SK-N-SH (cell line): ENCODE data around the gene PIP5K1B.

Experiments used
- GATA2 ChIP-seq: sonication (generic); formaldehyde crosslinking; IDR thresholded peaks from 2 replicates; pipeline ENCODE4 v1.5.0; 2020; ENCODE audit warnings: mild to moderate bottlenecking, missing genetic modification reagents
- JUND ChIP-seq: IDR thresholded peaks from 2 replicates; pipeline ENCODE4 v1.4.0; 2012
- MXI1 ChIP-seq: IDR thresholded peaks from 2 replicates; pipeline ENCODE4 v1.6.1; 2012; ENCODE audit warnings: mild to moderate bottlenecking, low read depth, low read length, improper control_type of control experiment
- POLR2AphosphoS5 ChIP-seq: IDR thresholded peaks from 2 replicates; pipeline ENCODE4 v1.6.1; 2012; ENCODE audit warnings: low read depth, low read length
- RAD21 ChIP-seq: IDR thresholded peaks from 2 replicates; pipeline ENCODE4 v1.6.1; 2012; ENCODE audit warnings: mild to moderate bottlenecking, low read length
- REST ChIP-seq: IDR thresholded peaks from 2 replicates; pipeline ENCODE4 v1.6.1; 2012; ENCODE audit warnings: mild to moderate bottlenecking, low read depth, low read length, moderate library complexity
- RFX5 ChIP-seq: IDR thresholded peaks from 2 replicates; pipeline ENCODE4 v1.6.1; 2012; ENCODE audit warnings: mild to moderate bottlenecking, improper control_type of control experiment, low read length
- TF ChIP-seq, protein P1 (sequence below): IDR thresholded peaks from 2 replicates; pipeline ENCODE4; 2012
- TF ChIP-seq, protein P2 (sequence below): fragments of 200-600 bp; sonication (generic); IDR thresholded peaks from 2 replicates; pipeline ENCODE4 v1.6.1; 2017; ENCODE audit warnings: antibody characterized with exemption, mild to moderate bottlenecking, moderate library complexity

DNA sequence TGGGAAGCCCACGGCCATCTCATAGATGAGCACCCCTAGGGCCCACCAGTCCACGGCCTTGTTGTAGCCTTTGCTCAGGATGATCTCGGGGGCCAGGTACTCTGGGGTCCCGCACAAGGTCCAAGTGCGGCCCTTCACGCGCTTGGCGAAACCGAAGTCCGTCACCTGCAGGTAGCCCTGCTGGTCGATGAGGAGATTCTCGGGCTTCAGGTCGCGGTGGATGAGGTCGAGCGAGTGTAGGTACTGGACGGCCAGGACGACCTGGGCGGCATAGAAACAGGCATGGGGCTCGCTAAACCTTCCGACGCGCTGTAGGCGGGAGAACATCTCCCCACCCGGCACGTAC lies 308.3 kb downstream of the PIP5K1B start:
- TF ChIP-seq, protein P1, sequence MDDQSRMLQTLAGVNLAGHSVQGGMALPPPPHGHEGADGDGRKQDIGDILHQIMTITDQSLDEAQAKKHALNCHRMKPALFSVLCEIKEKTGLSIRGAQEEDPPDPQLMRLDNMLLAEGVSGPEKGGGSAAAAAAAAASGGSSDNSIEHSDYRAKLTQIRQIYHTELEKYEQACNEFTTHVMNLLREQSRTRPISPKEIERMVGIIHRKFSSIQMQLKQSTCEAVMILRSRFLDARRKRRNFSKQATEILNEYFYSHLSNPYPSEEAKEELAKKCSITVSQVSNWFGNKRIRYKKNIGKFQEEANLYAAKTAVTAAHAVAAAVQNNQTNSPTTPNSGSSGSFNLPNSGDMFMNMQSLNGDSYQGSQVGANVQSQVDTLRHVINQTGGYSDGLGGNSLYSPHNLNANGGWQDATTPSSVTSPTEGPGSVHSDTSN, result no peak
- TF ChIP-seq POLR2AphosphoS5, result no peak
- TF ChIP-seq, protein P2, sequence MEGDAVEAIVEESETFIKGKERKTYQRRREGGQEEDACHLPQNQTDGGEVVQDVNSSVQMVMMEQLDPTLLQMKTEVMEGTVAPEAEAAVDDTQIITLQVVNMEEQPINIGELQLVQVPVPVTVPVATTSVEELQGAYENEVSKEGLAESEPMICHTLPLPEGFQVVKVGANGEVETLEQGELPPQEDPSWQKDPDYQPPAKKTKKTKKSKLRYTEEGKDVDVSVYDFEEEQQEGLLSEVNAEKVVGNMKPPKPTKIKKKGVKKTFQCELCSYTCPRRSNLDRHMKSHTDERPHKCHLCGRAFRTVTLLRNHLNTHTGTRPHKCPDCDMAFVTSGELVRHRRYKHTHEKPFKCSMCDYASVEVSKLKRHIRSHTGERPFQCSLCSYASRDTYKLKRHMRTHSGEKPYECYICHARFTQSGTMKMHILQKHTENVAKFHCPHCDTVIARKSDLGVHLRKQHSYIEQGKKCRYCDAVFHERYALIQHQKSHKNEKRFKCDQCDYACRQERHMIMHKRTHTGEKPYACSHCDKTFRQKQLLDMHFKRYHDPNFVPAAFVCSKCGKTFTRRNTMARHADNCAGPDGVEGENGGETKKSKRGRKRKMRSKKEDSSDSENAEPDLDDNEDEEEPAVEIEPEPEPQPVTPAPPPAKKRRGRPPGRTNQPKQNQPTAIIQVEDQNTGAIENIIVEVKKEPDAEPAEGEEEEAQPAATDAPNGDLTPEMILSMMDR, result no peak
- no peak for TF ChIP-seq RAD21
- TF ChIP-seq JUND, result no peak
- no peak for TF ChIP-seq MXI1
- no peak for TF ChIP-seq REST
- no peak for TF ChIP-seq RFX5
- no peak for TF ChIP-seq GATA2 (CRISPR knock-in tag)
